Right cardiac atrium (tissue), 5 donors: ENCODE data around the gene GNG4. TPM values are rescaled to one million over a fixed set of nuclear protein-coding genes. Genes with fewer than 3 reads are reported as not detected.

Experiments used
- ATAC-seq, 2 donors: fragments of 200-7000 bp; cut with Tn5 transposase; one replicate each; pipeline versions ENCODE4 v1.8.0 to v1.9.1; 2020; ENCODE audit warnings: moderate library complexity in 2 of 2, mild to moderate bottlenecking in 1 of 2
- DNase-seq, 3 donors: peaks; one replicate each; pipeline ENCODE4 v3.0.0-alpha.2; 2020
- H3K27ac ChIP-seq: one replicate; pipeline ENCODE4 v1.5.1; 2013; ENCODE audit warnings: mild to moderate bottlenecking, low read length, control low read depth, moderate library complexity
- H3K27me3 ChIP-seq: one replicate; pipeline ENCODE4 v1.6.1; 2013; ENCODE audit not compliant: control insufficient read depth, insufficient read depth
- H3K4me1 ChIP-seq: one replicate; pipeline ENCODE4 v1.6.1; 2013; ENCODE audit warnings: low read length; ENCODE audit not compliant: control insufficient read depth, insufficient read depth
- H3K4me3 ChIP-seq: one replicate; pipeline ENCODE4 v1.5.1; 2013; ENCODE audit warnings: low read length, control low read depth
- H3K9me3 ChIP-seq: one replicate; pipeline ENCODE4 v1.6.1; 2013; ENCODE audit warnings: low read length; ENCODE audit not compliant: control insufficient read depth
- WGBS: extraction: QIAGEN DNeasy Blood & Tissue Kit; methylation state at CpG from one replicate; pipeline ENCODE4 v1.1.7; 2013; 5-methylcytosine and 5-hydroxymethylcytosine counted together
- intact Hi-C, 4 donors: fragments of 100-400 bp; cut with DNase I; formaldehyde crosslinking; loops; one replicate each; pipeline versions ENCODE4 v1.11.0 to v1.14.0; 2022 to 2023
- polyA plus RNA-seq: library from polyadenylated mRNA; stranded (reverse); fragments of 200-250 nt; gene quantifications from one replicate; pipeline ENCODE4 v1.2.3, GENCODE V29; 2013
- total RNA-seq, 4 donors: library from RNA; stranded (reverse); fragmentation: NEBNext Ultra II Directional; extraction: Animal tissue kit (Norgen Biotek cat#: 25700); gene quantifications; one replicate each; pipeline ENCODE4 v1.2.1, GENCODE V29; 2021
- donor health status: healthy with polysubstance abuse.
- donor health status: DM: no; HTN: yes; CAD: no.
- donor health status: DM: no; HTN: no; CAD: no.
- donor health status: DM: no; HTN: yes; CAD: no; lungs with severe emphysema.
- donor health status: DM: yes; HTN: yes; CAD: no.

Gene GNG4
- total and polyA plus RNA-seq, 5 donors: 0.11 TPM; not detected in 4

DNA sequence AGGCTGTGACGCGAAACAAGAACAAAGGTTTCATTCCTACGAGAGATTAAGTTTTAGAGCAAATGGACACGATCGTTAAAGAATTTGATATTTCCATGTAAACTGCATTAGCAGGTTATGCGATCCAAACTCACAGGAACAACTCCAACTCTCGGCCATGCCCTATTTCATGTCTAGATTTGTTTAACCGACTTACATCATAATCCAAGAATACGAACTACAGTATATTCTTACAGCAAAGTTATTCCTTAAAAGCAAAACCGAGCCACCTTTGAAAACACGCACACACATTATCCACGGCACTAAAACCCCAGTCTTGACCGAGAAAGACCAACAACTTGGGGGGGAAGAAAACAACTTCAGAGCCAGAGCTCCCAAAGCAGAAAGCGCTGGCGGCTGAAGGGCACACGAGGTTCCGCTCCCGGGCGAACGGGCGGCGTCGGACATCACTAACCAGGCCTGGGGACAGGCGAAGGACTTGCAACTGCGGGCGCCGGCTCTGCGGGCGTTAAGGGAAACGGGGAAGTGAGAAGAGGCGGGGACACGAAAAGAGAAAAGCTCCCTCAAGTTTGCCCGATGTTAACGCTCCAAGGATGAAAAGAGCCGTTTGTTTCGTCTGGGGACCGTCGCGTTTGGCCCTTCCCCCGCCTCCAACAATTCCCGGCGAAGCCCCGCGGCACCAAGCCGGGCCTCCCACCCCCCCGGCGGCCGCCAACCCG lies 146.0 kb downstream of the GNG4 start:
- peak overlapping the region; percentile 93 for H3K27ac ChIP-seq
- under 1% methylated on average over 49 of the region's 49 CpGs for WGBS
- no peaks in the 10 kb centered on the region for H3K9me3 ChIP-seq
- H3K4me1 ChIP-seq: no peaks in the 10 kb centered on the region
- intact Hi-C loops: no loop called here
- H3K27me3 ChIP-seq: no peaks in the 10 kb centered on the region
- H3K4me3 ChIP-seq: peak overlapping the region; percentile 91
- no peak for ATAC-seq
- peak; percentile 58 to 84 (median 82) for DNase-seq

DNA sequence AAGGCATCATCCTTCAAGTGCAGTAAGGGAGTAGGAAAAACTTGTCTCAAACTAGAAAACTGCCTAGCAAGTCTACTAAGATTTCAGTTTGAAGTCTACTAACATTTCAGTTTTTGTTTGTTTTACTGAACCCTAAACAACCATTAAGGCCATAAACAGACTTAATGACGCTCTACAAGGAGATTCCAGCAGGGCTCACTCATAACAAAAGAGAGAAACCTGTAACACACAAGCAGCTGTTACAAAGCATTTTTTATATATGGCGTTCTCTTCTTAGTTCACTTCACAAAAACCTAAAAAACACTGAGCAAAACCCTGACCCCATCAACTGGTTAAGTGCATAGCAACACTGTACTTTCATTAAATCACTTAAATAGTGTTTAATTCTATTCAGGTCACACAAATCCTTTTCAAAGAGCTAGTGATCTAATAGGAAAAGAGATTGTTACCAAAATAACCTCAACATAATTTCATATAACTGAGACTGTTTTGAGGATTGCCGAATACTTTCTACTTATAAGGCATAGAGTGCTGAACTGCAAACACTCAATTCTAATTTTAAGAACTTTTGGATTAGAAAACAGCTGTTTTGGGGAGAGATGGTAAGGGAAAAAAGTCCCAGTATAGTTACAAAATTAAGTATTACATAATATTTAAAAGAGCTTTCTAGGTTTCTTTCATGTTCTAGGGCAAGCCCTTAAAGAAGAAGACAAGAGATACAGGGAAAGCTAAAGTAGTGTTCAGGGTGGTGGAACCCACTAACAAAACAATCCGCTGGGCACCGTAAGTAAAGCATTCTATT lies 146.8 kb downstream of the GNG4 start:
- Histone ChIP-seq H3K4me3 (peak overlapping the region; percentile 91), H3K27me3 (no peaks in the 10 kb centered on the region), H3K9me3 (no peaks in the 10 kb centered on the region), H3K27ac (peak overlapping the region; percentile 93), H3K4me1 (no peaks in the 10 kb centered on the region)
- intact Hi-C loops: no loop called here
- ATAC-seq: no peak
- WGBS: 25% methylated on average over 5 of the region's 5 CpGs
- no peak for DNase-seq

DNA sequence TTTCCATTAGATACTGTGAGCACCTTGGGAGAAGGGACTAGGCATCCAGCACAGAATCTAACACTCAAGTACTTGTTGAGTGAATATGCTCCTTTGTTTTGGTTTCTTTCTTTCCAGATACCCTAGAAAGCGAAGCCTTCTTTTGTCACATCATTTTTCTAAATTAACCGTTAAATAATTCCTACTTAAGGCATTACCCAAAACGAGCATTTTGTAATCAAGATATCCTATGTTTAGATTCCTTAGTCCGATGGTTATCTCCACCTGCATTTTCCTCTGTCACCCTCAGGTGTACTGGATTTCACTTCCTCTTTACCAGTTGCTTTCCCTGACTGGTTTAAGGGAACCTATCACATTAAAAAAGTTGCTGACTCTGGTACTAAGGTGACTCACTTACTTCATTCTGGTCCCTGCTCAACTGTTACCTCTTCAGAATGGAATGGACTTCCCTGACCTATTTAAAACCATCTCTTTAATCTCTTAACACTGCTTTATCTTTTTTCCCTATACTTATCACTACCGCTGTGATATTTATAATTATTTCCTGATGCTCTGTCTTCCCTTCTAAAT lies 148.5 kb downstream of the GNG4 start:
- H3K27me3 ChIP-seq: no peaks in the 10 kb centered on the region
- no peak overlapping the region for H3K27ac ChIP-seq
- H3K4me3 ChIP-seq: no peak overlapping the region
- no peaks in the 10 kb centered on the region for H3K9me3 ChIP-seq
- H3K4me1 ChIP-seq: no peaks in the 10 kb centered on the region
- 84% methylated on average over 5 of the region's 5 CpGs for WGBS
- no peak for DNase-seq
- no peak for ATAC-seq
- intact Hi-C loops: no loop called here

Other genes with a start within 250 kb of the GNG4 start
- 10 to 100 TPM; 18.7 to 26.8 (median 22.5) TPM for gene B3GALNT2, start 145.3 kb downstream of the GNG4 start, total RNA-seq
- gene B3GALNT2, start 145.3 kb downstream of the GNG4 start, polyA plus RNA-seq: 6.6 TPM
- gene LYST, start 217.1 kb upstream of the GNG4 start, total RNA-seq: 10 to 100 TPM; 10.0 to 15.3 (median 12.0) TPM
- 3.8 TPM for gene LYST, start 217.1 kb upstream of the GNG4 start, polyA plus RNA-seq